Measurements from ENCODE around the gene MGAT5B. TPM values are rescaled to one million over a fixed set of nuclear protein-coding genes. Genes with fewer than 3 reads are reported as not detected.

MGAT5B gene
- total RNA-seq, 1 experiment from 2014 or later, result 4.4 TPM

DNA sequence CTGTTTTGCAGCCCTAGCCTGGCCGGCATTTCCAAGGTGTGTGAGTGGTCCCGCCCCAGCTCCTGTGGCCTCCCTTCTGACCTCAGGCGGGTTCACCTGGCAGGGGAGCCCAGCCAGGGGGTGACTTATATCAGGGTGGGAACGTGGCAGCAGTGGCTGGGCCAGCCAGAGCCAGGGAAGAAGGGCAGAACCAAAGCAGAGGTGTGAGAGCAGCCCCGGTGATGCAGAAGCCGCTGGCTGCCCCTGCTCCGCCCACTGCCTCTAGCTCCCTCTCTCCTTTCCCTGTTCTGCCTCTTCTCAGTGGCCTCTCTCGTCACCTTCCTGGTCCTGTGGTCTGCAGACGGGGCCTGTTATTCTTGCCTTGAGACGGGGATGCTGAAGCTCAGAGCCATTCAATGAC lies 12.1 kb downstream of the MGAT5B start:
- ATAC-seq, result 0 out of 2 replicates have a peak, but pooled peaks have one; percentile 21
- ChIA-PET RAD21 (ENCODE audit: low non-redundant PET in 1 of 2, low total read pairs in 2 of 2, uncharacterized antibody in 2 of 2, unreplicated experiment in 2 of 2) (no interaction called here), CTCF (interaction anchor here (0.5 to 1.5 kb wide), 2 partner anchors 12 to 161 kb away, joined by 3 to 5 read pairs; partner anchors contain the start of gene MGAT5B), POLR2A (no interaction called here)
- Histone ChIP-seq H3K4me3 (replicated peaks in 1 of 2; ENCODE audit: low read depth in 1 of 2, low read length in 2 of 2) (no peak overlapping the region), H3K4me2 (ENCODE audit: low read length) (no peak overlapping the region), H3K9me3 (ENCODE audit: control insufficient read depth in 1 of 2, insufficient read depth in 1 of 2, low read depth in 1 of 2, low read length in 2 of 2) (peaks cover 0 to 5% of the 10 kb centered on the region in 2 experiments; a peak in 2 of 4 replicates), H4K20me1 (ENCODE audit: insufficient read depth) (no peaks in the 10 kb centered on the region), H3K9ac (ENCODE audit: low read length) (no peak overlapping the region), H3K4me1 (ENCODE audit: control insufficient read depth in 1 of 2, insufficient read depth in 2 of 2, low read length in 2 of 2) (no peaks in the 10 kb centered on the region), H3K27ac (ENCODE audit: low read depth, low read length) (no peak overlapping the region), H3K36me3 (ENCODE audit: control insufficient read depth in 1 of 2, insufficient read depth in 2 of 2, low read length in 2 of 2) (no peaks in the 10 kb centered on the region), H3K79me2 (ENCODE audit: insufficient read depth, low read length) (no peaks in the 10 kb centered on the region), H2AFZ (ENCODE audit: low read depth, low read length, poor library complexity, severe bottlenecking) (no peak overlapping the region), H3K9me2 (ENCODE audit: insufficient read depth) (no peaks in the 10 kb centered on the region), H3K27me3 (ENCODE audit: insufficient read depth, low read length) (no peaks in the 10 kb centered on the region)
- intact Hi-C loops (cut with micrococcal nuclease), result no loop called here
- TF ChIP-seq SP1 (IDR thresholded peaks at IDR 0.05; ENCODE audit: low read depth), result no peak
- TF ChIP-seq ZNF274 (IDR thresholded peaks at IDR 0.05; ENCODE audit: low read depth, low read length), result no peak
- TF ChIP-seq FOSL1 (IDR thresholded peaks at IDR 0.05; ENCODE audit: low read depth), result no peak
- TF ChIP-seq POLR2A (IDR thresholded peaks at IDR 0.05; ENCODE audit: borderline replicate concordance, extremely low read depth, insufficient read depth, insufficient read length), result no peak
- TF ChIP-seq EGR1 (IDR thresholded peaks at IDR 0.05; ENCODE audit: low read depth), result no peak
- TF ChIP-seq ZFX (IDR thresholded peaks at IDR 0.05), result no peak
- TF ChIP-seq RAD21 (IDR thresholded peaks at IDR 0.05; ENCODE audit: low read depth), result no peak
- TF ChIP-seq POLR2AphosphoS5 (IDR thresholded peaks at IDR 0.05; ENCODE audit: low read depth, low read length), result no peak
- TF ChIP-seq, protein P1, sequence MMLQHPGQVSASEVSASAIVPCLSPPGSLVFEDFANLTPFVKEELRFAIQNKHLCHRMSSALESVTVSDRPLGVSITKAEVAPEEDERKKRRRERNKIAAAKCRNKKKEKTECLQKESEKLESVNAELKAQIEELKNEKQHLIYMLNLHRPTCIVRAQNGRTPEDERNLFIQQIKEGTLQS (IDR thresholded peaks at IDR 0.05), result no peak
- TF ChIP-seq TCF7L2 (IDR thresholded peaks at IDR 0.05; ENCODE audit: borderline replicate concordance, extremely low read depth, insufficient read depth, insufficient read length), result no peak
- BruUV-seq (replicated peaks), result no TSS peak
- no peak for DNase-seq (ENCODE audit: low read depth, low spot score)

DNA sequence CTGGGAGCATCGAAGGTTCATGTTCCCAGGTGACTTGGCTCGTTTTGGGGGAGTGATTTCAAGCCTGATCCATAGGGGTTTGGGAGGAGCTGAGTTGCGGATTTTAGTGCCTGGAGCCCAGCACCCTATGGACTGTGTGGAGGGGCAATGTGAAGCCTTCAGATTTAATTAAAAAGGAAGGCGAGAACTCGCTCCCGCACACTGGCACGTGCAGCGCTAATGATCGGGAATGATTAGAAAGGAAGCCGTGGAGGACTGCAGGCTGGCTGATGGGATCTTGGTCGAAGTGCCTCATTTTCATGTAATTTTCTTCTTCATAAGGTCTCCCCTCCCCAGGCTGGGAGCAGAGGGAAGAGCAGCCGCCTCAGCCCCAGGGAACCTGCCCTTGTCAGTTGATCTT lies 12.8 kb downstream of the MGAT5B start:
- POLR2A ChIA-PET, result no interaction called here
- Histone ChIP-seq H3K4me1 (ENCODE audit: control insufficient read depth in 1 of 2, insufficient read depth in 2 of 2, low read length in 2 of 2) (no peaks in the 10 kb centered on the region), H3K9me3 (ENCODE audit: control insufficient read depth in 1 of 2, insufficient read depth in 1 of 2, low read depth in 1 of 2, low read length in 2 of 2) (peaks cover 0 to under 1% of the 10 kb centered on the region in 2 experiments; a peak in 1 of 4 replicates), H2AFZ (ENCODE audit: low read depth, low read length, poor library complexity, severe bottlenecking) (no peak overlapping the region), H3K4me3 (replicated peaks in 1 of 2; ENCODE audit: low read depth in 1 of 2, low read length in 2 of 2) (no peak overlapping the region), H3K27ac (ENCODE audit: low read depth, low read length) (no peak overlapping the region), H3K9me2 (ENCODE audit: insufficient read depth) (no peaks in the 10 kb centered on the region), H3K4me2 (ENCODE audit: low read length) (no peak overlapping the region), H3K36me3 (ENCODE audit: control insufficient read depth in 1 of 2, insufficient read depth in 2 of 2, low read length in 2 of 2) (no peaks in the 10 kb centered on the region), H3K27me3 (ENCODE audit: insufficient read depth, low read length) (no peaks in the 10 kb centered on the region), H3K79me2 (ENCODE audit: insufficient read depth, low read length) (no peaks in the 10 kb centered on the region), H4K20me1 (ENCODE audit: insufficient read depth) (no peaks in the 10 kb centered on the region), H3K9ac (ENCODE audit: low read length) (no peak overlapping the region)
- no TSS peak for BruUV-seq (replicated peaks)
- RAD21 ChIA-PET (ENCODE audit: low non-redundant PET in 1 of 2, low total read pairs in 2 of 2, uncharacterized antibody in 2 of 2, unreplicated experiment in 2 of 2), result no interaction called here
- ATAC-seq (no peak), DNase-seq (ENCODE audit: low read depth, low spot score) (no peak)
- CTCF ChIA-PET, result no interaction called here
- intact Hi-C loops (cut with micrococcal nuclease), result no loop called here
- TF ChIP-seq FOSL1 (IDR thresholded peaks at IDR 0.05; ENCODE audit: low read depth) (no peak), POLR2AphosphoS5 (IDR thresholded peaks at IDR 0.05; ENCODE audit: low read depth, low read length) (no peak), SP1 (IDR thresholded peaks at IDR 0.05; ENCODE audit: low read depth) (no peak), SRF (IDR thresholded peaks at IDR 0.05; ENCODE audit: low read depth) (no peak)
- TF ChIP-seq, protein P2, sequence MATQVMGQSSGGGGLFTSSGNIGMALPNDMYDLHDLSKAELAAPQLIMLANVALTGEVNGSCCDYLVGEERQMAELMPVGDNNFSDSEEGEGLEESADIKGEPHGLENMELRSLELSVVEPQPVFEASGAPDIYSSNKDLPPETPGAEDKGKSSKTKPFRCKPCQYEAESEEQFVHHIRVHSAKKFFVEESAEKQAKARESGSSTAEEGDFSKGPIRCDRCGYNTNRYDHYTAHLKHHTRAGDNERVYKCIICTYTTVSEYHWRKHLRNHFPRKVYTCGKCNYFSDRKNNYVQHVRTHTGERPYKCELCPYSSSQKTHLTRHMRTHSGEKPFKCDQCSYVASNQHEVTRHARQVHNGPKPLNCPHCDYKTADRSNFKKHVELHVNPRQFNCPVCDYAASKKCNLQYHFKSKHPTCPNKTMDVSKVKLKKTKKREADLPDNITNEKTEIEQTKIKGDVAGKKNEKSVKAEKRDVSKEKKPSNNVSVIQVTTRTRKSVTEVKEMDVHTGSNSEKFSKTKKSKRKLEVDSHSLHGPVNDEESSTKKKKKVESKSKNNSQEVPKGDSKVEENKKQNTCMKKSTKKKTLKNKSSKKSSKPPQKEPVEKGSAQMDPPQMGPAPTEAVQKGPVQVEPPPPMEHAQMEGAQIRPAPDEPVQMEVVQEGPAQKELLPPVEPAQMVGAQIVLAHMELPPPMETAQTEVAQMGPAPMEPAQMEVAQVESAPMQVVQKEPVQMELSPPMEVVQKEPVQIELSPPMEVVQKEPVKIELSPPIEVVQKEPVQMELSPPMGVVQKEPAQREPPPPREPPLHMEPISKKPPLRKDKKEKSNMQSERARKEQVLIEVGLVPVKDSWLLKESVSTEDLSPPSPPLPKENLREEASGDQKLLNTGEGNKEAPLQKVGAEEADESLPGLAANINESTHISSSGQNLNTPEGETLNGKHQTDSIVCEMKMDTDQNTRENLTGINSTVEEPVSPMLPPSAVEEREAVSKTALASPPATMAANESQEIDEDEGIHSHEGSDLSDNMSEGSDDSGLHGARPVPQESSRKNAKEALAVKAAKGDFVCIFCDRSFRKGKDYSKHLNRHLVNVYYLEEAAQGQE (IDR thresholded peaks at IDR 0.05; ENCODE audit: low read depth), result no peak
- TF ChIP-seq, protein P1 (IDR thresholded peaks at IDR 0.05), result no peak
- TF ChIP-seq, protein P3, sequence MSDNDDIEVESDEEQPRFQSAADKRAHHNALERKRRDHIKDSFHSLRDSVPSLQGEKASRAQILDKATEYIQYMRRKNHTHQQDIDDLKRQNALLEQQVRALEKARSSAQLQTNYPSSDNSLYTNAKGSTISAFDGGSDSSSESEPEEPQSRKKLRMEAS (IDR thresholded peaks at IDR 0.05), result no peak
- TF ChIP-seq, protein P4, sequence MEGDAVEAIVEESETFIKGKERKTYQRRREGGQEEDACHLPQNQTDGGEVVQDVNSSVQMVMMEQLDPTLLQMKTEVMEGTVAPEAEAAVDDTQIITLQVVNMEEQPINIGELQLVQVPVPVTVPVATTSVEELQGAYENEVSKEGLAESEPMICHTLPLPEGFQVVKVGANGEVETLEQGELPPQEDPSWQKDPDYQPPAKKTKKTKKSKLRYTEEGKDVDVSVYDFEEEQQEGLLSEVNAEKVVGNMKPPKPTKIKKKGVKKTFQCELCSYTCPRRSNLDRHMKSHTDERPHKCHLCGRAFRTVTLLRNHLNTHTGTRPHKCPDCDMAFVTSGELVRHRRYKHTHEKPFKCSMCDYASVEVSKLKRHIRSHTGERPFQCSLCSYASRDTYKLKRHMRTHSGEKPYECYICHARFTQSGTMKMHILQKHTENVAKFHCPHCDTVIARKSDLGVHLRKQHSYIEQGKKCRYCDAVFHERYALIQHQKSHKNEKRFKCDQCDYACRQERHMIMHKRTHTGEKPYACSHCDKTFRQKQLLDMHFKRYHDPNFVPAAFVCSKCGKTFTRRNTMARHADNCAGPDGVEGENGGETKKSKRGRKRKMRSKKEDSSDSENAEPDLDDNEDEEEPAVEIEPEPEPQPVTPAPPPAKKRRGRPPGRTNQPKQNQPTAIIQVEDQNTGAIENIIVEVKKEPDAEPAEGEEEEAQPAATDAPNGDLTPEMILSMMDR (IDR thresholded peaks at IDR 0.05 in 2 of 3, conservative IDR thresholded peaks at IDR 0.05 in 1 of 3; ENCODE audit: borderline replicate concordance in 1 of 3, insufficient read depth in 1 of 3, low read depth in 2 of 3, low read length in 2 of 3), result no peak
